Measurements from ENCODE around the gene SBK3. TPM values are rescaled to one million over a fixed set of nuclear protein-coding genes. Genes with fewer than 3 reads are reported as not detected.
A peak's percentile ranks its signal among the peaks of the same experiment; 100 is the strongest.
"Not testable (repeated sequence)": the region's sequence is repeated elsewhere in the genome, so short reads cannot be mapped to it uniquely, and the experiment has no call there.

SBK3 gene
- total RNA-seq, 6 experiments from 2014 or later = 0.33 to 0.56 TPM; not detected in 4

DNA sequence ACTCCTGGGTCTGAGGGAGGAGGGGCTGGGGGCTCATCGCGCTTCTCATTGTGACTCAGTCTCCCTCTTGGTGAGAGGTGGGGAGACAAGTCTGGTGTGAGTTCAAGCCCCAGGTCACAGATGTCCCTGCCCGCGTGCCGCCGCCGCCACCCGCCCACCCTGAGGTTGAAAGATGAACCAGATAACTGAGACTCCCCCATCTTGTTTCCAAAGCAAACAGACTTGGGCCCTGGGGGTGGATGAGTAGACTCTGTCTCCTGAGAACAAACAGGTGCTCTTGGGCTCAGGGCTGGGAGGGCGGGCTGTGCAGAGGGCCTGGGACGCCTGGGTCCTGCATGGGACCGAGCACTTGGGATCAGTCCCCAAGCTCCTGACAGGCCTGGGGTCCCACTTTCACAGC is 9.0 kb downstream of the SBK3 start:
- DNase-seq (no peak), ATAC-seq (no peak)
- H3K4me3 ChIP-seq = no peak overlapping the region
- 60% methylated on average over 1 of the region's 11 CpGs for WGBS (ENCODE audit: insufficient coverage, low coverage, low lambda C conversion rate, missing lambda C conversion rate)
- intact Hi-C loops (cut with DNase I) = no loop called here
- TF ChIP-seq POLR2A (IDR thresholded peaks at IDR 0.05) = no peak
- TF ChIP-seq, protein P1, sequence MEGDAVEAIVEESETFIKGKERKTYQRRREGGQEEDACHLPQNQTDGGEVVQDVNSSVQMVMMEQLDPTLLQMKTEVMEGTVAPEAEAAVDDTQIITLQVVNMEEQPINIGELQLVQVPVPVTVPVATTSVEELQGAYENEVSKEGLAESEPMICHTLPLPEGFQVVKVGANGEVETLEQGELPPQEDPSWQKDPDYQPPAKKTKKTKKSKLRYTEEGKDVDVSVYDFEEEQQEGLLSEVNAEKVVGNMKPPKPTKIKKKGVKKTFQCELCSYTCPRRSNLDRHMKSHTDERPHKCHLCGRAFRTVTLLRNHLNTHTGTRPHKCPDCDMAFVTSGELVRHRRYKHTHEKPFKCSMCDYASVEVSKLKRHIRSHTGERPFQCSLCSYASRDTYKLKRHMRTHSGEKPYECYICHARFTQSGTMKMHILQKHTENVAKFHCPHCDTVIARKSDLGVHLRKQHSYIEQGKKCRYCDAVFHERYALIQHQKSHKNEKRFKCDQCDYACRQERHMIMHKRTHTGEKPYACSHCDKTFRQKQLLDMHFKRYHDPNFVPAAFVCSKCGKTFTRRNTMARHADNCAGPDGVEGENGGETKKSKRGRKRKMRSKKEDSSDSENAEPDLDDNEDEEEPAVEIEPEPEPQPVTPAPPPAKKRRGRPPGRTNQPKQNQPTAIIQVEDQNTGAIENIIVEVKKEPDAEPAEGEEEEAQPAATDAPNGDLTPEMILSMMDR (IDR thresholded peaks at IDR 0.05) = no peak
- no peaks in the 10 kb centered on the region for H3K27me3 ChIP-seq
- no peaks in the 10 kb centered on the region for H3K36me3 ChIP-seq
- H3K9me3 ChIP-seq = no peaks in the 10 kb centered on the region
- no peaks in the 10 kb centered on the region for H3K4me1 ChIP-seq
- H3K27ac ChIP-seq = no peak overlapping the region

GRCh38 chr19:55535965-55536350 is 9.4 kb downstream of the SBK3 start:
- Histone ChIP-seq H3K27me3 (no peaks in the 10 kb centered on the region), H3K36me3 (no peaks in the 10 kb centered on the region), H3K27ac (no peak overlapping the region), H3K4me3 (no peak overlapping the region), H3K4me1 (no peaks in the 10 kb centered on the region), H3K9me3 (no peaks in the 10 kb centered on the region)
- 91% methylated on average over 10 of the region's 22 CpGs for WGBS (ENCODE audit: insufficient coverage, low coverage, low lambda C conversion rate, missing lambda C conversion rate)
- no peak for DNase-seq
- ATAC-seq = no peak
- no peak for TF ChIP-seq POLR2A (IDR thresholded peaks at IDR 0.05)
- TF ChIP-seq, protein P1 (IDR thresholded peaks at IDR 0.05) = no peak
- intact Hi-C loops (cut with DNase I) = no loop called here

- 71% methylated on average over 6 of the region's 12 CpGs for WGBS (ENCODE audit: insufficient coverage, low coverage, low lambda C conversion rate, missing lambda C conversion rate)
- peak in 1 of 4 donors; percentile 39 for ATAC-seq
Measured at GRCh38 chr19:55535173-55535964, 10.0 kb downstream of the SBK3 start.

DNA sequence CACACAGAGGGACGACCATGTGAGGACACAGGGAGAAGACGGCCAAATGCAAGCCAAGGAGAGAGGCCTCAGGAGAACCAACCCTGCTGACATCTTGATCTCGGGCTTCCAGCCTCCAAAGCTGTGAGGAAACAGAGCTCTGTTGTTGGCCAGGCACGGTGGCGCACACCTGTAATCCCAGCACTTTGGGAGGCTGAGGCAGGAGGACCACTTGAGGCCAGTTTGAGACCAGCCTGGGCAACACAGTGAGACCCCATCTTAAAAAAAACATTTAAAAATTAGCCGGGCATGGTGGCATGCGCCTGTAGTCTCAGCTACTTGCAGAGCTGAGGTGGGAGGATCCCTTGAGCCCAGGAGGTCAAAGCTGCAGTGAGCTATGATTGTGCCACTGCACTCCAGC is 11.1 kb downstream of the SBK3 start:
- H3K4me3 ChIP-seq; H3K27ac ChIP-seq; H3K9me3 ChIP-seq; intact Hi-C loops (cut with DNase I); H3K4me1 ChIP-seq; H3K36me3 ChIP-seq; ATAC-seq; H3K27me3 ChIP-seq; DNase-seq: not testable (repeated sequence)
- WGBS (ENCODE audit: insufficient coverage, low coverage, low lambda C conversion rate, missing lambda C conversion rate) = 82% methylated on average over 4 of the region's 7 CpGs

More at GRCh38 chr19:55535173-55535964, 10.0 kb downstream of the SBK3 start:
- no peak overlapping the region for H3K4me3 ChIP-seq
- intact Hi-C loops (cut with DNase I) = no loop called here
- H3K36me3 ChIP-seq = no peaks in the 10 kb centered on the region
- no peak for TF ChIP-seq POLR2A (IDR thresholded peaks at IDR 0.05)
- TF ChIP-seq, protein P1 (IDR thresholded peaks at IDR 0.05) = no peak
- H3K4me1 ChIP-seq = no peaks in the 10 kb centered on the region
- DNase-seq = no peak
- H3K9me3 ChIP-seq = no peaks in the 10 kb centered on the region
- H3K27ac ChIP-seq = no peak overlapping the region
- no peaks in the 10 kb centered on the region for H3K27me3 ChIP-seq

DNA sequence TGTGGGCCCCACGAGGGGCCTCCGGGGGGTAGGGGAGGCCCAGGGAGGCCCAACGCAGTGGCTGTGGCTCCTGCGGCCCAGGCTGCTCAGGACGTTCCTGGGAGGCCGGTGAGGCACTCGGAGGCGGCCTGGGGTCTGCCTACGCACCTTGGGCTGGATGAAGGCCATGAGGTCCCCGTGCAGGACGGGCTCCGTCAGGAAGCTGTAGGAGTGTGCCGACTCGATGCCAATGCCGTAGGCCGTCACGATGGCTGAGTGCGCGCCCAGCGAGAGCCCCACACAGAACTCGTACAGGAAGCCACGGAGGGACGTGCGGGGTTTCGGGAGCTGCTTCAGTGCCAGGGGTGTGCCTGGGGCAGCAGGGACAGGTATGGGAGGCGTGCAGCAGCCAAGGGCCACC is 14.3 kb downstream of the SBK3 start:
- no peak for DNase-seq
- intact Hi-C loops (cut with DNase I) = no loop called here

More for the DNA sequence above, 14.3 kb downstream of the SBK3 start:
- Histone ChIP-seq H3K27me3 (no peaks in the 10 kb centered on the region), H3K36me3 (no peaks in the 10 kb centered on the region), H3K4me1 (peaks cover 0 to 4% (median 0%) of the 10 kb centered on the region in 4 donors), H3K9me3 (no peaks in the 10 kb centered on the region), H3K4me3 (no peak overlapping the region), H3K27ac (no peak overlapping the region)
- ATAC-seq = no peak
- no peak for TF ChIP-seq POLR2A (IDR thresholded peaks at IDR 0.05)
- TF ChIP-seq, protein P1 (IDR thresholded peaks at IDR 0.05) = no peak
- WGBS (ENCODE audit: insufficient coverage, low coverage, low lambda C conversion rate, missing lambda C conversion rate) = no CpG with 5 or more reads among the region's 26 CpGs
